Measurements from ENCODE around the gene TBC1D21.

Gene TBC1D21, protein sequence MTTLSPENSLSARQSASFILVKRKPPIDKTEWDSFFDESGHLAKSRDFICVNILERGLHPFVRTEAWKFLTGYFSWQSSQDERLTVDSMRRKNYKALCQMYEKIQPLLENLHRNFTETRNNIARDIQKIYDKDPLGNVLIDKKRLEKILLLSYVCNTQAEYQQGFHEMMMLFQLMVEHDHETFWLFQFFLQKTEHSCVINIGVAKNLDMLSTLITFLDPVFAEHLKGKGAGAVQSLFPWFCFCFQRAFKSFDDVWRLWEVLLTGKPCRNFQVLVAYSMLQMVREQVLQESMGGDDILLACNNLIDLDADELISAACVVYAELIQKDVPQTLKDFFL

GRCh38 chr15:73873456-73873855, at the start of gene TBC1D21:
Gene TBC1D21 (plus strand): TSS chr15:73873564. CDS start chr15:73873710, 146 bp downstream.
- DNase-seq (ENCODE audit: low read depth) = no peak

DNA sequence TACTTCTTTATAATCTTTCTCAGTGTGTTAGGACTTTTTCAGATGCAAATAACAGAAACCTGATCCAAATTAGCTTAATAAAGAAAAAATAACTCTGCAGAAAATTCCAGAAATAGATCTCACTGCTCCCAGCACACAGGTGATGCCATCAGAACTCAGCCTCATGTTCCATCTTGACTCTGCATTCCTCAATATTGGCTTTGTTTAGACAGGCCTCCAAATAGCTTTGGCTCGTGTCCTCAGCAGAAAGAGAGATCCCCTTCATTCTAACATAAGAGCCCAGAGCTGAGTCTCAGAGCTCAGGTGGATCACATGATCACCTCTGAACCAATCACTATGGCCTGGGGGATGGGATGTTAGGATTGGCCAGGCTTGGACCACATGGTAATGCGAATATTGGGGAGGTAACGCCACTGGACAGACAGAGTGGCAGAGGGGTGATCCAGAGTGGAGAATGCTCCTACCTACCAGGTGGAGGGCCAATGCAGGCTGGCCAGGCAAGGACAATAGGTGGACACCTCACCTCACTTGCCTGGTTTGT, 46.6 kb upstream of the TBC1D21 start:
- DNase-seq (ENCODE audit: low read depth) = no peak

DNA sequence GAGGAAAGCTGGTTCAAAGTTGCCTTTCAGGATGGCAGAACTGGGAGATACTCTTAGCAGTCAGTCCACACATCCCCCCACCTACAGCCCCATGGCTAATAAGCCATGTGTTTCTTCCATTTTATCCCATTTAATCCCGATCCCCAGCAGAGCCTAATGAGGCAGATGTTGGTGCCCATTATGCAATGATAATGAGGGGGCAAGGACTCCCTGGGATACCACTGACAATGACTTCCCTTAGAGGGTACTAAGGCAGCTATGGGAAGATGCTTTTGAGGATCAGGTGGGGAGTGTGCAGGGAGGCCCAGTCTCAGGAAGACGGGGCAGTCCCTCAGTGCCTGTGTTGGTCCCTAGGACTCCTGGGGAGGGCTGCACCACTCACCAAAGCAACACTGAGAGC, 43.8 kb upstream of the TBC1D21 start:
- DNase-seq (ENCODE audit: low read depth) = no peak

GRCh38 chr15:73832657-73833056, 40.7 kb upstream of the TBC1D21 start:
- no peak for DNase-seq (ENCODE audit: low read depth)

- no peak for DNase-seq (ENCODE audit: low read depth)
These were observed 36.5 kb upstream of the TBC1D21 start for GRCh38 chr15:73836845-73837244.

GRCh38 chr15:73838831-73839426, 34.4 kb upstream of the TBC1D21 start:
- DNase-seq (ENCODE audit: low read depth) = no peak

- no peak for DNase-seq (ENCODE audit: low read depth)
These were observed 33.5 kb upstream of the TBC1D21 start for GRCh38 chr15:73839699-73840377.

- DNase-seq (ENCODE audit: low read depth) = no peak
These were observed 32.6 kb upstream of the TBC1D21 start for GRCh38 chr15:73840771-73841170.

DNA sequence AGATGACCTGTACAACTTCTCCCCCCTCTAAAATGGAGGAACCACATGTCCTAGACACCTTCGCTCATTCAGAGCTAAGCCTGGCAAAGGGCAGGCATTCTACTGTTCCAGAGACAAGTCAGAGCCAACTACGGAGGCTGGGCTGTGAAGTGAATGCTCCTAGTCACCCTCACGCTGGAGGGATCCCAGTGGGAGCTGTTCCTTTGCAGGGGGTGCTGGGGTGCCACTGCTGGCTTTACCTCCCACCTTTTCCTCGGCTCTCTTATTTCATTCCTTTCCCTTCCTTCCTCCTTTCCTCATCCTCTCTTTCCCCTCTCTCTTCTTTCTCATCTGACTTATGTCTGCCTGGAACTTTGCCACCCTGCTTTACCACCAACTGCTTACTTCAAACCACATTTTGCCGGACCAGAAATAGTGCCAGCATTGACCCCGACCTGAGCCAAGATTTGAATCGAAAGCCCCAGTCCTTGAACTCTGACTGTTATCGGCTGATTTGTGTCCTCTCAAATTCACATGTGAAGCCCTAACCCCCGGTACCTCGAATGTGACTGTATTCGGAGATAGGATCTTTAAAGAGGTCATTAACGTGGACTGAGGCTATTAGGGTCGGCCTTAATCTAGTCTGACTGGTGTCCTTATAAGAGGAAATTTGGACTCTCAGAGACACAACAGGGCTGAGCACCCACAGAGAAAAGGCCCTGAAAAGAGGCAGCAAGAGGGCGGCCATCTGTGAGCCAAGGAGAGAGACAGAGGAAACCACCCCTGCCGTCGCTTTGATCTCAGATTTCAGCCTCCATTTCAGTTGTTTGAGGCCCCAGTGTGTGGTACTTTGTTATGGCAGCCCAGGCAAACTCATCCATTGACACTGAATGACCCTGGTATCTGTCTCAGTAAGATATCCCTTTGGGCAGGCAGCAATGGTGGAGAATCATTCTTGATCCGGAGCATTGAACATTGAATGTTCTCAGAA, 31.3 kb upstream of the TBC1D21 start:
- no peak for DNase-seq (ENCODE audit: low read depth)

DNA sequence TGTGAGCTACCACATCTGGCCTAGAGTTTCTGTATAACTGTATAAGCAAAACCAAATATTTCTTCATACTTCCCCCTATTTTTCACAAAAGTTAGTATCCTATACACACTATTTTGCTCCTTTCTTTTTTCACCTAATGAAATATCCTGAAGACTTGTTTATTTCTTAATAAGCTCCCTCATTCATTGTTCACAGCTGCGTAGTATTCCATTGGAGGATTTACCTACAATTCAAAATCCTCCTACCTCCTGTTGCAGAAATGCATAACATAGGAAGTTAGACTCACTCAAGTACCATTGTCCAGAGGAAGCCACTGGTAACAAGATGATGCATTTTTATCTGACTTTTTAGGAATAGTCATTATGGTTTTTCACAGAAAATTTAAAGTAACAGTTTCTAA, 29.6 kb upstream of the TBC1D21 start:
- no peak for DNase-seq (ENCODE audit: low read depth)

GRCh38 chr15:73844356-73844755, 29.0 kb upstream of the TBC1D21 start:
- DNase-seq (ENCODE audit: low read depth) = no peak

- no peak for DNase-seq (ENCODE audit: low read depth)
These were observed 27.9 kb upstream of the TBC1D21 start for GRCh38 chr15:73845507-73845906.

GRCh38 chr15:73845907-73846306, 27.5 kb upstream of the TBC1D21 start:
- DNase-seq (ENCODE audit: low read depth) = no peak

- no peak for DNase-seq (ENCODE audit: low read depth)
These were observed 23.7 kb upstream of the TBC1D21 start for GRCh38 chr15:73849641-73850040.

GRCh38 chr15:73850228-73850627, 23.1 kb upstream of the TBC1D21 start:
- DNase-seq (ENCODE audit: low read depth) = no peak

GRCh38 chr15:73851689-73852088, 21.7 kb upstream of the TBC1D21 start:
- no peak for DNase-seq (ENCODE audit: low read depth)

GRCh38 chr15:73852507-73852906, 20.9 kb upstream of the TBC1D21 start:
- DNase-seq (ENCODE audit: low read depth) = no peak

DNA sequence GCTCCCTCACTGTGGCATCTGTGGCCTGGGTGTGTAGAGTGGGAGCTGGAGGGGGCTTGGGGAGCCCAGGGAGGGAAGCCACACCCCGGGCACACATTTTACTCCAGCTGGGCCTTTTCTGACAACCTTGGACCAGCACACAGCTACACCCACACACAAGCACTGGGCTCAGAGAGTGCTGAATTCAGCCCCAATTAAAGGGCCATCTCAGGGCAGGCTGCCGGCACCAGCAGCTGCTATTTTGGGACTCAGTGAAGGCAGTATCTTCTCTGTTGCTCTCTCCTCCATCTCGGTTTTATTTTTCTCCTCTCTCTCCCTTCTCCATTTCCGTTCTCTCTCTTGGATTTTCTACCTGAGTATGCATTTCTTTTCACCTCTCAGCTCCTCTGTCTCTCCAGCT, 19.1 kb upstream of the TBC1D21 start:
- DNase-seq (ENCODE audit: low read depth) = no peak

DNA sequence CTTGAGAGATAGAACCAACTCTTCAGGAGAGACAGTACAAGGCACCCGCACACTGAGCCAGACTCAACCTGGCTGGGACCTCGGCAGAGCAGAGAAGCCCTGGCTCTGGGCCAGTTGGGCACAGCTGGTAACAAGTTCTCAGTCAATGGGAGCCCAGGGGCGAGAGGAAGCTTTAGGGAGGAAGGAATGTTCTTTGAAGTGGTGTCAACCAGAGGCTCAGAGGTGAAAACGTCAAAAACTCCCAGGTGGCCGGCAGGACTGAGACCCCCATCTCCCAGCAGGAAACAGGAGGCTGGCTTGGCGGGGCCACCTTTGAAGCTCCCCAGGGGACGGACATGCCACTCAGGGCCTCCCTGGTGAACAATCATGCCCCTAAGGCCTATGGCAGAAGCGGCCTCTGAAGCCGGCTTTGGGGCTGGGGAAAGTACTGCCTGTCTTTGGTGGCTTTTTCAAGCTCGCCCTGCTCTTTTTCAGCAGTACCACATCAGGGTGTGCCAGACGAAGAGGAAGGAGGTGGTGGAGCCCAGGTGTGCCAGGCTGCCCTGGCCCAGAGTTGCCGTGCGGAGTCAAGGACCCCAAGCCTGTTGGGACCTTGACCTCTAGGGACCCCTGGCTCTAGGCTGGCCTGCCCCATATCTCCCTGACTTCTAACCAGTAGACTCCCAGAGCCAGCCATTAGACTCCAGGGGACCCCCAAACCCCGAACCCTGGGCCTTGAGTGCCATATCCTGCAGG, 16.7 kb upstream of the TBC1D21 start:
- no peak for DNase-seq (ENCODE audit: low read depth)

GRCh38 chr15:73857193-73857920, 16.0 kb upstream of the TBC1D21 start:
- DNase-seq (ENCODE audit: low read depth) = no peak
